ENCODE measurements around the gene ESRRB.

ESRRB gene

DNA sequence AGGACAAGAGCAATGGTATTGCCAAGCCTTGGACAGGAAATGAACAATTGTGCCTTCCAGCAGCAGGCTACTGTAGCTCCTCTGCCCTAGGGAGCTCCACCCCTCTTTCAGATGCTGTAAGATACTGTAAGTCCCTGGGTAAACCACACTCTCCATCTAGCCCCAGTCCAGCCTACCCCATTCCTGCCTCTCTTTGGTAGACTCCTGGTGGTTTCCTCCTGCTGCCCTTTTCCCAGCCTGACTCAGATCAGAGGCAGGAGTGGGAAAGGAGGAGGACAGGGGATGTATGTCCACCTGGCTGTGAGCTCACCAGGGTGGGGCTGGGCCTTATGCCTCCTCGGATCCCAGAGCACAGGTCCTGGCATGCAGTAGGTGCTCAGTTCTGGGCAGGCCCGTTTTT is 174.6 kb downstream of the ESRRB start:
- DNase-seq: no peak

DNA sequence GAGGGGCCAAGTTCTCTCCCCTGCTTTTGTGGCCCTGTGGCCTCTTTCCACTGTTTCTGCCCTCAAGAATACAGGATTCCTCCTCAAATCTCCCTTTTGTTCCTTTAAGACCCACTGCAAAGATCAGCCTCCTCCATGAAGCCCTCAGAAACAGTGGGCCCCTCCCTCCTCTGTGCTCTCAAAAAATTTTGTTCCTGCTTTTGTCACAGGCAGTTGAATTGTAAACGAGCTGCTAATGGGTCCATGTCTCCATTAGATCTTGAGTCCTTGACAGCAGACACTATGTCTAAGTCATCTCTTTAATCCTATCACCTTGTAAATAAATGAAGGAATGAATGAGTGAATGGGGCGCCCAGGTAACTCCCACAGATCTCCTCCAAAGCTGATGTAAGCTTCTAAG is 175.2 kb downstream of the ESRRB start:
- no peak for DNase-seq
